Endothelial cell of umbilical vein (primary cell): ENCODE results near the gene BUD13. TPM values are rescaled to one million over a fixed set of nuclear protein-coding genes. Genes with fewer than 3 reads are reported as not detected.

Source experiments
- BruUV-seq: library from RNA; stranded (reverse); fragments of 400-500 nt; replicated peaks from 2 replicates; lab custom pipeline; 2021; lab: Mats Ljungman, UMichigan
- CTCF ChIA-PET: fragments of 300-600, 350-600 bp; sonication (Branson Sonifier 250); formaldehyde crosslinking; loops from one replicate; lab custom pipeline; 2021; ENCODE audit warnings: antibody characterized with exemption, inconsistent platforms; lab: Charles Lee
- POLR2A ChIA-PET: fragments of 300-600, 350-600 bp; sonication (Branson Sonifier 250); formaldehyde crosslinking; loops from one replicate; lab custom pipeline; 2021; ENCODE audit warnings: antibody characterized with exemption, inconsistent platforms; lab: Charles Lee
- DNase-seq: peaks from one replicate; pipeline ENCODE4 v3.0.0-alpha.2; 2011; ENCODE audit warnings: low read depth, low spot score
- FAIRE-seq: peaks from 2 replicates; lab custom pipeline; 2011; peaks lifted over from hg19 to GRCh38; lab: Jason Lieb, UNC
- H2AFZ ChIP-seq: 2 replicates; pipeline ENCODE4 v1.6.0; 2012; ENCODE audit warnings: low read depth, low read length, control low read depth, inconsistent platforms
- H3K27ac ChIP-seq: 2 replicates; pipeline ENCODE4 v1.5.1; 2011; ENCODE audit warnings: low read depth, mild to moderate bottlenecking, control low read depth, low read length, moderate library complexity; ENCODE audit not compliant: insufficient read depth
- H3K27me3 ChIP-seq, 2 experiments: 2 replicates each; pipeline versions ENCODE4 v1.6.0 to v1.6.1; 2011; ENCODE audit warnings: low read length in 2 of 2, mixed read lengths in 1 of 2; ENCODE audit not compliant: control insufficient read depth in 2 of 2, insufficient read depth in 2 of 2
- H3K36me3 ChIP-seq, 2 experiments: 2 replicates in 1 of 2; 3 replicates in 1 of 2; pipeline ENCODE4 v1.5.1; 2011; ENCODE audit warnings: low read length in 2 of 2, mild to moderate bottlenecking in 1 of 2, moderate library complexity in 1 of 2; ENCODE audit not compliant: control insufficient read depth in 2 of 2, insufficient read depth in 2 of 2; ENCODE audit errors: extremely low read depth in 1 of 2
- H3K4me1 ChIP-seq: 3 replicates; pipeline ENCODE4 v1.5.1; 2011; ENCODE audit warnings: mild to moderate bottlenecking, low read length; ENCODE audit not compliant: control insufficient read depth, insufficient read depth; ENCODE audit errors: extremely low read depth
- H3K4me2 ChIP-seq: 2 replicates; pipeline ENCODE4 v1.6.1; 2011; ENCODE audit warnings: low read length, control low read depth, mixed read lengths; ENCODE audit not compliant: insufficient read depth
- H3K4me3 ChIP-seq, 3 experiments: fragments of 200-600 bp in 1 of 3; sonication (generic), shearing (Covaris generic) in 1 of 3; replicated peaks in 1 of 3; 2 replicates each; pipeline ENCODE4 v1.5.1; 2011 to 2016; ENCODE audit warnings: control low read depth in 3 of 3, low read length in 3 of 3, mild to moderate bottlenecking in 2 of 3, inconsistent platforms in 1 of 3, low read depth in 1 of 3, moderate library complexity in 1 of 3; ENCODE audit not compliant: insufficient read depth in 1 of 3
- H3K79me2 ChIP-seq: 2 replicates; pipeline ENCODE4 v1.6.0; 2012; ENCODE audit warnings: low read length, inconsistent platforms; ENCODE audit not compliant: control insufficient read depth, insufficient read depth
- H3K9ac ChIP-seq: replicated peaks from 2 replicates; pipeline ENCODE3; 2011; ENCODE audit warnings: low read length, control low read depth; ENCODE audit not compliant: insufficient read depth; ENCODE audit errors: extremely low read depth
- H3K9me1 ChIP-seq: replicated peaks from 3 replicates; pipeline ENCODE4 v1.6.0; 2011; ENCODE audit warnings: mild to moderate bottlenecking, low read length; ENCODE audit not compliant: control insufficient read depth, insufficient read depth; ENCODE audit errors: extremely low read depth
- H3K9me3 ChIP-seq: replicated peaks from 2 replicates; pipeline ENCODE4 v1.5.1; 2012; ENCODE audit warnings: low read length, inconsistent platforms; ENCODE audit not compliant: control insufficient read depth, insufficient read depth
- H4K20me1 ChIP-seq: replicated peaks from 2 replicates; pipeline ENCODE3; 2011; ENCODE audit warnings: mild to moderate bottlenecking, low read length; ENCODE audit not compliant: control insufficient read depth, insufficient read depth; ENCODE audit errors: extremely low read depth
- CTCF ChIP-seq, 2 donors: IDR thresholded peaks; 1 replicate in 1 of 2; 2 replicates in 1 of 2; pipeline ENCODE4 v1.5.1; 2011; ENCODE audit warnings: low read length in 2 of 2, mild to moderate bottlenecking in 2 of 2, moderate library complexity in 2 of 2, control low read depth in 1 of 2, inconsistent platforms in 1 of 2, low read depth in 1 of 2; ENCODE audit not compliant: insufficient read depth in 1 of 2; ENCODE audit errors: extremely low read depth in 1 of 2
- EZH2 ChIP-seq: IDR thresholded peaks from 2 replicates; pipeline ENCODE4 v1.6.1; 2012; ENCODE audit warnings: borderline replicate concordance, low read depth, mild to moderate bottlenecking, moderate library complexity, low read length, inconsistent platforms; ENCODE audit not compliant: severe bottlenecking
- FOS ChIP-seq: IDR thresholded peaks from 2 replicates; pipeline ENCODE4 v1.6.1; 2011; ENCODE audit warnings: mild to moderate bottlenecking, low read length, moderate library complexity, borderline replicate concordance; ENCODE audit not compliant: insufficient read depth
- GATA2 ChIP-seq: IDR thresholded peaks from 2 replicates; pipeline ENCODE4 v1.7.0; 2011; ENCODE audit warnings: low read depth, mild to moderate bottlenecking, moderate library complexity, mixed read lengths, low read length; ENCODE audit not compliant: insufficient read length, insufficient read depth
- JUN ChIP-seq: IDR thresholded peaks from 2 replicates; pipeline ENCODE4 v1.6.1; 2011; ENCODE audit warnings: borderline replicate concordance, low read depth; ENCODE audit not compliant: insufficient read length, insufficient read depth
- MAX ChIP-seq: IDR thresholded peaks from 2 replicates; pipeline ENCODE4 v1.6.1; 2011; ENCODE audit not compliant: insufficient read depth, insufficient read length
- MYC ChIP-seq: IDR thresholded peaks from one replicate; pipeline ENCODE4 v1.6.1; 2011; ENCODE audit warnings: mild to moderate bottlenecking, low read depth, low read length
- POLR2A ChIP-seq: IDR thresholded peaks from 2 replicates; pipeline ENCODE4 v1.6.1; 2012; ENCODE audit warnings: low read depth, mild to moderate bottlenecking, control low read depth, low read length
- POLR2AphosphoS5 ChIP-seq: IDR thresholded peaks from 2 replicates; pipeline ENCODE4 v1.6.1; 2012; ENCODE audit warnings: low read depth, mild to moderate bottlenecking, control low read depth, low read length, moderate library complexity; ENCODE audit not compliant: insufficient read depth
- dilution Hi-C: fragments of 300-500 bp; cut with MboI; formaldehyde crosslinking; loops from one replicate; pipeline ENCODE4 v1.15.0; 2019; ENCODE audit warnings: low sequenced_read_pairs; ENCODE audit not compliant: extremely low pct_ligation_motif_present
- intact Hi-C: fragments of 100-400 bp; cut with micrococcal nuclease; formaldehyde crosslinking; loops from one replicate; pipeline ENCODE4 v1.10.0; 2022
- polyA plus RNA-seq, 4 experiments: library from polyadenylated mRNA; depleted of rRNA in 3 of 4; stranded (reverse) in 3 of 4; unstranded in 1 of 4; fragments of >200 nt; gene quantifications; 2 replicates each; pipeline versions ENCODE4 v1.2.1 to v1.2.3, GENCODE V29; 2011 to 2012; ENCODE audit warnings: missing spikeins in 1 of 4
- total RNA-seq: library from RNA; stranded (reverse); gene quantifications from 2 replicates; pipeline ENCODE4 v1.2.3, GENCODE V29; 2021

BUD13 gene
- total and polyA plus RNA-seq, 2 donors (not counting 3 experiments of a cell fraction or from before 2014, with no cell fraction given), result 18.8 to 21.8 TPM

- CTCF ChIA-PET, result interaction anchor here (1.5 kb wide), 1 partner anchor 36 kb away, joined by 3 read pairs; no protein-coding TSS in a partner anchor
- Histone ChIP-seq H3K4me1 (no peaks in the 10 kb centered on the region), H3K9me3 (no peaks in the 10 kb centered on the region), H4K20me1 (no peaks in the 10 kb centered on the region), H3K4me2 (no peak overlapping the region), H3K27ac (no peak overlapping the region), H3K79me2 (no peaks in the 10 kb centered on the region), H3K4me3 (no peak overlapping the region), H2AFZ (no peak overlapping the region), H3K9me1 (no peaks in the 10 kb centered on the region), H3K9ac (no peak overlapping the region), H3K27me3 (peaks cover 4 to 8% of the 10 kb centered on the region in 2 experiments), H3K36me3 (no peaks in the 10 kb centered on the region)
- no peak for DNase-seq
- TF ChIP-seq GATA2 (no peak), MAX (no peak), JUN (no peak), MYC (no peak), CTCF (IDR thresholded peaks at IDR 0.05; ENCODE audit: extremely low read depth in 1 of 2, insufficient read depth in 1 of 2, low read depth in 1 of 2, low read length in 2 of 2) (no peak), POLR2A (no peak), FOS (no peak), POLR2AphosphoS5 (no peak), EZH2 (no peak)
- FAIRE-seq, result no peak
- intact Hi-C loops (no loop called here), dilution Hi-C loops (no loop called here)
- POLR2A ChIA-PET, result no interaction called here
- BruUV-seq, result no TSS peak
These were observed 25.0 kb upstream of the BUD13 start for GRCh38 chr11:116797816-116798215.
